ENCODE results near the gene PTPRM. TPM values are rescaled to one million over a fixed set of nuclear protein-coding genes. Genes with fewer than 3 reads are reported as not detected.

The PTPRM gene
- total RNA-seq, 2 experiments from 2014 or later = 2.1 to 3.0 TPM

GRCh38 chr18:7856733-7857132 is 289.6 kb downstream of the PTPRM start:
- Mint-ChIP-seq H3K4me3 (no peak overlapping the region), H3K9me3 (no peaks in the 10 kb centered on the region), H3K27me3 (no peaks in the 10 kb centered on the region), H3K27ac (no peak overlapping the region), H3K36me3 (ENCODE audit: low read depth) (no peaks in the 10 kb centered on the region), H3K4me1 (ENCODE audit: low read depth) (no peaks in the 10 kb centered on the region)
- intact Hi-C loops (cut with micrococcal nuclease) = no loop called here
- POLR2A ChIA-PET = no interaction called here
- DNase-seq (no peak), ATAC-seq (no peak)
- CTCF ChIA-PET = no interaction called here
- TF ChIP-seq CTCF (IDR thresholded peaks at IDR 0.05) = no peak

GRCh38 chr18:7857562-7857961 is 290.4 kb downstream of the PTPRM start:
- Mint-ChIP-seq H3K4me1 (ENCODE audit: low read depth) (no peaks in the 10 kb centered on the region), H3K9me3 (no peaks in the 10 kb centered on the region), H3K27me3 (no peaks in the 10 kb centered on the region), H3K36me3 (ENCODE audit: low read depth) (no peaks in the 10 kb centered on the region), H3K4me3 (no peak overlapping the region), H3K27ac (no peak overlapping the region)
- ChIA-PET POLR2A (no interaction called here), CTCF (no interaction called here)
- ATAC-seq = no peak
- no peak for DNase-seq
- intact Hi-C loops (cut with micrococcal nuclease) = no loop called here
- TF ChIP-seq CTCF (IDR thresholded peaks at IDR 0.05) = no peak

- CTCF ChIA-PET = interaction anchor here (0.8 kb wide), 1 partner anchor 50 kb away, joined by 3 read pairs; no protein-coding TSS in a partner anchor
- no peak for ATAC-seq
- no peak for DNase-seq
- POLR2A ChIA-PET = no interaction called here
- Mint-ChIP-seq H3K27me3 (no peaks in the 10 kb centered on the region), H3K27ac (no peak overlapping the region), H3K4me1 (ENCODE audit: low read depth) (no peaks in the 10 kb centered on the region), H3K9me3 (no peaks in the 10 kb centered on the region), H3K36me3 (ENCODE audit: low read depth) (no peaks in the 10 kb centered on the region), H3K4me3 (no peak overlapping the region)
- intact Hi-C loops (cut with micrococcal nuclease) = no loop called here
- no peak for TF ChIP-seq CTCF (IDR thresholded peaks at IDR 0.05)
These were observed 292.0 kb downstream of the PTPRM start for GRCh38 chr18:7859122-7859521.

- no peak overlapping the region for H3K27ac Mint-ChIP-seq
- H3K4me1 Mint-ChIP-seq (ENCODE audit: low read depth) = no peaks in the 10 kb centered on the region
- DNase-seq = no peak
- intact Hi-C loops (cut with micrococcal nuclease) = no loop called here
- H3K36me3 Mint-ChIP-seq (ENCODE audit: low read depth) = no peaks in the 10 kb centered on the region
- no peaks in the 10 kb centered on the region for H3K9me3 Mint-ChIP-seq
- H3K27me3 Mint-ChIP-seq = no peaks in the 10 kb centered on the region
- ATAC-seq = no peak
- H3K4me3 Mint-ChIP-seq = no peak overlapping the region
- no peak for TF ChIP-seq CTCF (IDR thresholded peaks at IDR 0.05)
- ChIA-PET CTCF (interaction anchor here (1.1 kb wide), 1 partner anchor 19 kb away, joined by 3 read pairs; no protein-coding TSS in a partner anchor), POLR2A (no interaction called here)
These were observed 303.1 kb downstream of the PTPRM start for GRCh38 chr18:7870266-7870665.

- no peak for TF ChIP-seq CTCF (IDR thresholded peaks at IDR 0.05)
- Mint-ChIP-seq H3K4me3 (no peak overlapping the region), H3K27ac (no peak overlapping the region), H3K36me3 (ENCODE audit: low read depth) (no peaks in the 10 kb centered on the region), H3K9me3 (no peaks in the 10 kb centered on the region), H3K27me3 (no peaks in the 10 kb centered on the region), H3K4me1 (ENCODE audit: low read depth) (no peaks in the 10 kb centered on the region)
- ChIA-PET CTCF (interaction anchor here (1.1 kb wide), 1 partner anchor 19 kb away, joined by 3 read pairs; no protein-coding TSS in a partner anchor), POLR2A (no interaction called here)
- no peak for DNase-seq
- intact Hi-C loops (cut with micrococcal nuclease) = no loop called here
- ATAC-seq = no peak
These were observed 303.7 kb downstream of the PTPRM start for GRCh38 chr18:7870855-7871254.

Data from activated CD8-positive, alpha-beta T cell treated with anti-CD3 and anti-CD28 coated beads for 36 hours (primary cell).